Breast epithelium (tissue), 3 donors: Measurements from ENCODE around the gene ZNF879.

Experiments
- CTCF ChIP-seq, 3 donors: fragments of 450-650 bp; IDR thresholded peaks; one replicate each; pipeline ENCODE4 v1.5.1; 2016 to 2017; ENCODE audit warnings: antibody characterized with exemption in 3 of 3, mild to moderate bottlenecking in 3 of 3, moderate library complexity in 3 of 3
- POLR2A ChIP-seq: fragments of 450-650 bp; IDR thresholded peaks from one replicate; pipeline ENCODE4 v1.6.1; 2016; ENCODE audit warnings: antibody characterized with exemption, mild to moderate bottlenecking, moderate library complexity

- no peak for TF ChIP-seq CTCF (IDR thresholded peaks at IDR 0.05)
- TF ChIP-seq POLR2A, result no peak
Observed at GRCh38 chr5:178998441-178998840, 25.2 kb upstream of the ZNF879 start.
